ENCODE results near the gene UBE2E1. TPM values are rescaled to one million over a fixed set of nuclear protein-coding genes. Genes with fewer than 3 reads are reported as not detected.

The UBE2E1 gene
- total and polyA plus RNA-seq, 11 donors, result 43.7 to 97.1 (median 65.0) TPM

DNA sequence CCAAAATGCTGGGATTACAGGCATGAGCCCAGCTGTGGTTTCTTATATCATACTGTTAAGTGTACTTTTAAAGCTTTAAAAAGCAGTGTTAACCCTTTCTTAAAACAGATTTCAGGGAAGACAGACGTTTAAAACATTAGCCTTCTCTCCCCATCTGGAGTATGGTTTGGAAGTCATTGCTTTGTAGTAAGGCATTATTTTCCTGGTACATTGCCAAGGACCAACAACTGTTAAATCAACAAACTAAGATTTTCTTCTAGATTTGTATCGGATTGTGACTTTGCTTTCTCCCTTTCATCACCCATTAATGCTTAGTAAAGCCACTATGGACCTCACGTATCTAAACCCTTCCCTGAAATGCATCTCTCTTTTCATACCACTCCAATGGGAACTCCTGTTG lies 50.5 kb downstream of the UBE2E1 start:
- H3K27me3 ChIP-seq, result no peaks in the 10 kb centered on the region
- no peak for TF ChIP-seq CTCF (IDR thresholded peaks at IDR 0.05)
- TF ChIP-seq POLR2A (IDR thresholded peaks at IDR 0.05), result no peak
- peaks cover 0 to 10% (median 0%) of the 10 kb centered on the region in 9 donors for H3K36me3 ChIP-seq
- peaks cover 0 to 5% (median 0%) of the 10 kb centered on the region in 12 donors for H3K9me3 ChIP-seq
- 47 to 61% (median 49%) methylated on average over 3 of the region's 3 CpGs for WGBS, 4 donors
- H3K27ac ChIP-seq, result no peak overlapping the region
- peaks cover 0 to 62% (median 34%) of the 10 kb centered on the region in 12 donors for H3K4me1 ChIP-seq
- DNase-seq (no peak), ATAC-seq (no peak)
- intact Hi-C loops (cut with DNase I), result no loop called here
- H3K4me3 ChIP-seq, result no peak overlapping the region

GRCh38 chr3:23859012-23859743 lies 53.4 kb downstream of the UBE2E1 start:
- DNase-seq, result peak in 2 of 5 donors; percentile 42 to 47
- H3K4me1 ChIP-seq, result peaks cover 0 to 65% (median 35%) of the 10 kb centered on the region in 12 donors
- WGBS, 4 donors, result 0 to 4% (median 0%) methylated on average over 1 of the region's 1 CpG

DNA sequence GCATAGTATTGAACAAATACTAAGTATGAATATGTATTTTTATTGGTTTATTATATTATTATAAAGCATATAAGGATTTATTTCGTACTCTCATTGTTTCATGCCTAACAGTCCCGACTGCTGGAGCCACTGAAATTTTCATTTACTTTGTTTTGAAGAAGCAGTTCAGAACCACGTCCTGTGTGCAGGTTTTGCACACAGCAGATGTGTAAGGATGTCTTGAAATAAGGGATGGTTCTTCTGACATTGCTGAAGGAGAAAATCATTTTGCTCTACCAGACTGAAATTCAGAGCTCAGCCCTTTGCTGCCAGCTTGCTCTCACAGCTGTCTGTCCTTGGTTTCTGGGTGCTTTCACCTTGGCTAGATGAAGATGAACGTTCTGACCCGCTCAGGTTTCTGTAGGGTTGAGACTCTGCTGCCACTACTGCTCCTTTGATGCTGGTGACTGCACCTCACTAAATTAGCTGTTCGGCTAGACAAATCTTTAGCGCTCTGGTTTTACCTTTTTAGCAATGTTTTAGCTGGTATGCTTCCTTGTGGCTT lies 54.2 kb downstream of the UBE2E1 start:
- no peak for TF ChIP-seq CTCF (IDR thresholded peaks at IDR 0.05)
- Histone ChIP-seq H3K36me3 (peaks cover 0 to 9% (median 0%) of the 10 kb centered on the region in 9 donors), H3K27ac (no peak overlapping the region), H3K27me3 (no peaks in the 10 kb centered on the region), H3K9me3 (no peaks in the 10 kb centered on the region), H3K4me1 (peaks cover 4 to 65% (median 40%) of the 10 kb centered on the region in 12 donors), H3K4me3 (no peak overlapping the region)
- no peak for DNase-seq
- intact Hi-C loops (cut with DNase I), result no loop called here
- 87 to 91% (median 89%) methylated on average over 7 of the region's 7 CpGs for WGBS, 4 donors
- no peak for ATAC-seq

More at GRCh38 chr3:23859012-23859743, 53.4 kb downstream of the UBE2E1 start:
- Histone ChIP-seq H3K36me3 (peaks cover 0 to 9% (median 0%) of the 10 kb centered on the region in 9 donors), H3K27me3 (no peaks in the 10 kb centered on the region), H3K4me3 (no peak overlapping the region), H3K27ac (peak overlapping the region in 4 of 12 donors; percentile 6 to 52 (median 33)), H3K9me3 (no peaks in the 10 kb centered on the region)
- intact Hi-C loops (cut with DNase I), result no loop called here
- peak in 3 of 4 donors; percentile 58 to 87 (median 79) for ATAC-seq
- TF ChIP-seq POLR2A (IDR thresholded peaks at IDR 0.05), result no peak
- TF ChIP-seq CTCF (IDR thresholded peaks at IDR 0.05), result no peak

DNA sequence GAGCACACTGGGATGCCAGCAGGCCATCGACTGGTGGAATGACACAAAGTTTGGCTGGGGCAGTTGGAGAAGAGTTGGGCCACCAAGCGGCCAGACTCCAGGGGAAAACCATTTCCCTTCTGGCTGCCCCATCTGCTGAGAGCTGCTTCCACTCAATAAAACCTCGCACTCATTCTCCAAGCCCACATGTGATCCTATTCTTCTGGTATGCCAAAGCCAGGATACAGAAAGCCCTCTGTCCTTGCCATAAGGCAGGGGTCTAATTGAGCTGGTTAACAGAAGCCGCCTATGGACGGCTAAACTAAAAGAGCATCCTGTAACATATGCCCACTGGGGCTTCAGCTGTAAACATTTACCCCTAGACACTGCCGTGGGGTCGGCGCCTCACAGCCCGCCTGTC lies 55.9 kb downstream of the UBE2E1 start:
- Histone ChIP-seq H3K27me3 (no peaks in the 10 kb centered on the region), H3K36me3 (peaks cover 0 to 9% (median 0%) of the 10 kb centered on the region in 9 donors), H3K27ac (no peak overlapping the region), H3K4me1 (peaks cover 8 to 70% (median 53%) of the 10 kb centered on the region in 12 donors), H3K9me3 (no peaks in the 10 kb centered on the region), H3K4me3 (no peak overlapping the region)
- 85 to 93% (median 90%) methylated on average over 9 of the region's 9 CpGs for WGBS, 4 donors
- intact Hi-C loops (cut with DNase I), result no loop called here
- DNase-seq, result no peak
- no peak for ATAC-seq
- TF ChIP-seq CTCF (IDR thresholded peaks at IDR 0.05), result no peak
- TF ChIP-seq POLR2A (IDR thresholded peaks at IDR 0.05), result no peak
